ENCODE data around the gene ESYT2. TPM values are rescaled to one million over a fixed set of nuclear protein-coding genes. Genes with fewer than 3 reads are reported as not detected.

ESYT2 gene
- total and polyA plus RNA-seq, 4 donors = 4.9 to 31.7 (median 17.2) TPM

GRCh38 chr7:158740013-158740656 lies 89.2 kb downstream of the ESYT2 start:
- Histone ChIP-seq H3K27me3 (ENCODE audit: control insufficient read depth in 4 of 4, insufficient read depth in 4 of 4, low read length in 3 of 4) (no peaks in the 10 kb centered on the region), H3K4me3 (ENCODE audit: low read depth in 1 of 3, low read length in 3 of 3) (no peak overlapping the region), H3K27ac (ENCODE audit: low read depth in 1 of 2, low read length in 2 of 2) (no peak overlapping the region), H3K9me3 (ENCODE audit: control insufficient read depth in 4 of 4, low read length in 3 of 4) (no peaks in the 10 kb centered on the region), H3K36me3 (ENCODE audit: control insufficient read depth in 4 of 4, insufficient read depth in 3 of 4, low read depth in 1 of 4, low read length in 3 of 4) (peaks cover 9 to 67% (median 31%) of the 10 kb centered on the region in 4 donors), H3K9ac (ENCODE audit: low read depth in 1 of 2, low read length in 2 of 2) (no peak overlapping the region), H3K4me1 (ENCODE audit: control insufficient read depth in 4 of 4, insufficient read depth in 4 of 4, low read length in 3 of 4) (no peaks in the 10 kb centered on the region)
- WGBS = 74% methylated on average over 15 of the region's 15 CpGs
- TF ChIP-seq EGR1 (IDR thresholded peaks at IDR 0.05; ENCODE audit: low read depth in 2 of 2) (no peak), RAD21 (IDR thresholded peaks at IDR 0.05) (peak in 1 of 2 donors; percentile 9)
- DNase-seq (ENCODE audit: low spot score) = no peak

DNA sequence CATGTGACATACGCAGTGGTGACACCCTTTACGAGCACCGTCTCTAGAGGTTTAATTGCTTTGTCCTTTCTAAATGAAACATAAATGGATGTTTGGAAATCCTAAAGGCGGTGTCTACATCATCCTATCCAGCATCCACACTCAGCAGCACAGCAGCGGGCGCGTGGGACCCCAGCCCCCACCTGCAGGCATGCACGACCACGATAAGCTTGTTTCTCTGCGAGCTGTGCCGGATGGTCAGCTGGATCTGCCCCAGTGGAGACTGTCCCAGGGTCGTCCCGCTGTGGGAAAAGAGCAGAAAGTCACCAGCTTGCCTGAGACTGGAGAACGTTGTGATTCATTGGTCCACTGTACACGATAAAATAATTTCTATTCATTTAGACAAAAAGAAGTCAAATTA lies 90.5 kb downstream of the ESYT2 start:
- H3K9me3 ChIP-seq (ENCODE audit: control insufficient read depth in 4 of 4, low read length in 3 of 4) = no peaks in the 10 kb centered on the region
- DNase-seq (ENCODE audit: low spot score) = no peak
- H3K27ac ChIP-seq (ENCODE audit: low read depth in 1 of 2, low read length in 2 of 2) = no peak overlapping the region
- no peaks in the 10 kb centered on the region for H3K4me1 ChIP-seq (ENCODE audit: control insufficient read depth in 4 of 4, insufficient read depth in 4 of 4, low read length in 3 of 4)
- 85% methylated on average over 15 of the region's 15 CpGs for WGBS
- TF ChIP-seq NR2F2 (IDR thresholded peaks at IDR 0.05) (no peak), RXRA (IDR thresholded peaks at IDR 0.05) (no peak), HNF4G (IDR thresholded peaks at IDR 0.05) (no peak), ATF3 (IDR thresholded peaks at IDR 0.05) (no peak), ZBTB33 (IDR thresholded peaks at IDR 0.05) (no peak), EGR1 (IDR thresholded peaks at IDR 0.05; ENCODE audit: low read depth in 2 of 2) (no peak), RAD21 (IDR thresholded peaks at IDR 0.05) (no peak), FOXA2 (IDR thresholded peaks at IDR 0.05) (no peak), GABPA (IDR thresholded peaks at IDR 0.05 in 1 of 2, conservative IDR thresholded peaks at IDR 0.05 in 1 of 2) (no peak), HNF4A (conservative IDR thresholded peaks at IDR 0.05) (no peak), FOXA1 (IDR thresholded peaks at IDR 0.05) (no peak)
- no peak overlapping the region for H3K4me3 ChIP-seq (ENCODE audit: low read depth in 1 of 3, low read length in 3 of 3)
- H3K27me3 ChIP-seq (ENCODE audit: control insufficient read depth in 4 of 4, insufficient read depth in 4 of 4, low read length in 3 of 4) = no peaks in the 10 kb centered on the region
- peaks cover 9 to 75% (median 32%) of the 10 kb centered on the region in 4 donors for H3K36me3 ChIP-seq (ENCODE audit: control insufficient read depth in 4 of 4, insufficient read depth in 3 of 4, low read depth in 1 of 4, low read length in 3 of 4)
- no peak overlapping the region for H3K9ac ChIP-seq (ENCODE audit: low read depth in 1 of 2, low read length in 2 of 2)

- Histone ChIP-seq H3K4me1 (ENCODE audit: control insufficient read depth in 4 of 4, insufficient read depth in 4 of 4, low read length in 3 of 4) (no peaks in the 10 kb centered on the region), H3K27me3 (ENCODE audit: control insufficient read depth in 4 of 4, insufficient read depth in 4 of 4, low read length in 3 of 4) (no peaks in the 10 kb centered on the region), H3K9ac (ENCODE audit: low read depth in 1 of 2, low read length in 2 of 2) (no peak overlapping the region), H3K9me3 (ENCODE audit: control insufficient read depth in 4 of 4, low read length in 3 of 4) (no peaks in the 10 kb centered on the region), H3K4me3 (ENCODE audit: low read depth in 1 of 3, low read length in 3 of 3) (no peak overlapping the region), H3K36me3 (ENCODE audit: control insufficient read depth in 4 of 4, insufficient read depth in 3 of 4, low read depth in 1 of 4, low read length in 3 of 4) (peaks cover 6 to 74% (median 29%) of the 10 kb centered on the region in 4 donors), H3K27ac (ENCODE audit: low read depth in 1 of 2, low read length in 2 of 2) (no peak overlapping the region)
- WGBS = 95% methylated on average over 19 of the region's 19 CpGs
- no peak for DNase-seq (ENCODE audit: low spot score)
- TF ChIP-seq FOXA2 (IDR thresholded peaks at IDR 0.05) (no peak), MAX (IDR thresholded peaks at IDR 0.05) (no peak), HNF4G (IDR thresholded peaks at IDR 0.05) (no peak), NR2F2 (IDR thresholded peaks at IDR 0.05) (no peak), RAD21 (IDR thresholded peaks at IDR 0.05) (no peak), EGR1 (IDR thresholded peaks at IDR 0.05; ENCODE audit: low read depth in 2 of 2) (no peak), JUND (IDR thresholded peaks at IDR 0.05) (no peak), YY1 (IDR thresholded peaks at IDR 0.05) (no peak), ATF3 (IDR thresholded peaks at IDR 0.05) (no peak), RXRA (IDR thresholded peaks at IDR 0.05) (no peak), HNF4A (conservative IDR thresholded peaks at IDR 0.05) (no peak)
- TF ChIP-seq, protein P1, sequence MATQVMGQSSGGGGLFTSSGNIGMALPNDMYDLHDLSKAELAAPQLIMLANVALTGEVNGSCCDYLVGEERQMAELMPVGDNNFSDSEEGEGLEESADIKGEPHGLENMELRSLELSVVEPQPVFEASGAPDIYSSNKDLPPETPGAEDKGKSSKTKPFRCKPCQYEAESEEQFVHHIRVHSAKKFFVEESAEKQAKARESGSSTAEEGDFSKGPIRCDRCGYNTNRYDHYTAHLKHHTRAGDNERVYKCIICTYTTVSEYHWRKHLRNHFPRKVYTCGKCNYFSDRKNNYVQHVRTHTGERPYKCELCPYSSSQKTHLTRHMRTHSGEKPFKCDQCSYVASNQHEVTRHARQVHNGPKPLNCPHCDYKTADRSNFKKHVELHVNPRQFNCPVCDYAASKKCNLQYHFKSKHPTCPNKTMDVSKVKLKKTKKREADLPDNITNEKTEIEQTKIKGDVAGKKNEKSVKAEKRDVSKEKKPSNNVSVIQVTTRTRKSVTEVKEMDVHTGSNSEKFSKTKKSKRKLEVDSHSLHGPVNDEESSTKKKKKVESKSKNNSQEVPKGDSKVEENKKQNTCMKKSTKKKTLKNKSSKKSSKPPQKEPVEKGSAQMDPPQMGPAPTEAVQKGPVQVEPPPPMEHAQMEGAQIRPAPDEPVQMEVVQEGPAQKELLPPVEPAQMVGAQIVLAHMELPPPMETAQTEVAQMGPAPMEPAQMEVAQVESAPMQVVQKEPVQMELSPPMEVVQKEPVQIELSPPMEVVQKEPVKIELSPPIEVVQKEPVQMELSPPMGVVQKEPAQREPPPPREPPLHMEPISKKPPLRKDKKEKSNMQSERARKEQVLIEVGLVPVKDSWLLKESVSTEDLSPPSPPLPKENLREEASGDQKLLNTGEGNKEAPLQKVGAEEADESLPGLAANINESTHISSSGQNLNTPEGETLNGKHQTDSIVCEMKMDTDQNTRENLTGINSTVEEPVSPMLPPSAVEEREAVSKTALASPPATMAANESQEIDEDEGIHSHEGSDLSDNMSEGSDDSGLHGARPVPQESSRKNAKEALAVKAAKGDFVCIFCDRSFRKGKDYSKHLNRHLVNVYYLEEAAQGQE (IDR thresholded peaks at IDR 0.05) = no peak
Observed at GRCh38 chr7:158737064-158737695, 92.1 kb downstream of the ESYT2 start.
